WTC11 (cell line): ENCODE results near the gene RASIP1. TPM values are rescaled to one million over a fixed set of nuclear protein-coding genes. Genes with fewer than 3 reads are reported as not detected.

Source experiments
- ATAC-seq: fragments of 200-7000 bp; cut with Tn5 transposase; 2 replicates; pipeline ENCODE4 v1.10.0; 2021; ENCODE audit warnings: mild to moderate bottlenecking, moderate library complexity
- CTCF ChIA-PET: fragments of 300-600 bp; sonication (Branson Sonifier 250); formaldehyde crosslinking; loops from one replicate; lab custom pipeline; 2021; ENCODE audit warnings: antibody characterized with exemption; lab: Charles Lee
- POLR2A ChIA-PET: fragments of 350-600 bp; sonication (Branson Sonifier 250); formaldehyde crosslinking; loops from one replicate; lab custom pipeline; 2021; ENCODE audit warnings: antibody characterized with exemption; lab: Charles Lee
- DNase-seq: peaks from one replicate; pipeline ENCODE4 v3.0.0; 2021; ENCODE audit warnings: low spot score
- H3K27ac Mint-ChIP-seq: 2 replicates; pipeline ENCODE4 v1.8.0; 2021; ENCODE audit warnings: mixed read lengths
- H3K27me3 Mint-ChIP-seq: 2 replicates; pipeline ENCODE4 v1.8.0; 2021; ENCODE audit warnings: low read depth, mild to moderate bottlenecking, moderate library complexity, mixed read lengths
- H3K36me3 Mint-ChIP-seq: 2 replicates; pipeline ENCODE4 v1.8.0; 2021; ENCODE audit warnings: mixed read lengths
- H3K4me1 Mint-ChIP-seq: 2 replicates; pipeline ENCODE4 v1.8.0; 2022; ENCODE audit warnings: mixed read lengths
- H3K4me3 Mint-ChIP-seq: 2 replicates; pipeline ENCODE4 v1.8.0; 2021; ENCODE audit warnings: mild to moderate bottlenecking, moderate library complexity, mixed read lengths
- H3K9me3 Mint-ChIP-seq: 2 replicates; pipeline ENCODE4 v1.8.0; 2021; ENCODE audit warnings: mixed read lengths
- AR ChIP-seq: fragments of 250-450 bp; sonication (Bioruptor Pico); IDR thresholded peaks from 2 replicates; pipeline ENCODE4 v1.9.0; 2021; ENCODE audit warnings: mild to moderate bottlenecking
- ARID4B ChIP-seq: sonication (generic); formaldehyde crosslinking; IDR thresholded peaks from 2 replicates; pipeline ENCODE4 v1.8.0; 2023; ENCODE audit warnings: missing genetic modification reagents, mild to moderate bottlenecking, borderline replicate concordance
- ATF6 ChIP-seq: sonication (generic); formaldehyde crosslinking; IDR thresholded peaks from 2 replicates; pipeline ENCODE4 v1.8.1; 2023; ENCODE audit warnings: mild to moderate bottlenecking, missing genetic modification reagents
- CBFB ChIP-seq: sonication (generic); formaldehyde crosslinking; IDR thresholded peaks from 2 replicates; pipeline ENCODE4 v1.8.1; 2022; ENCODE audit warnings: mild to moderate bottlenecking, low read depth, missing genetic modification reagents
- CREM ChIP-seq: sonication (generic); formaldehyde crosslinking; IDR thresholded peaks from 2 replicates; pipeline ENCODE4 v1.8.1; 2022; ENCODE audit warnings: mild to moderate bottlenecking, missing genetic modification reagents, moderate library complexity
- ERG ChIP-seq: fragments of 250-450 bp; sonication (Bioruptor Pico); IDR thresholded peaks from 2 replicates; pipeline ENCODE4 v1.8.0; 2021; ENCODE audit warnings: mild to moderate bottlenecking
- FOXJ3 ChIP-seq: sonication (generic); formaldehyde crosslinking; IDR thresholded peaks from 2 replicates; pipeline ENCODE4 v1.9.0; 2021; ENCODE audit warnings: missing genetic modification reagents, mild to moderate bottlenecking, borderline replicate concordance
- JAZF1 ChIP-seq: fragments of 250-450 bp; sonication (Bioruptor Pico); IDR thresholded peaks from 2 replicates; pipeline ENCODE4 v1.9.0; 2021; ENCODE audit warnings: moderate library complexity, mild to moderate bottlenecking, inconsistent platforms
- MAX ChIP-seq: sonication (generic); formaldehyde crosslinking; IDR thresholded peaks from 2 replicates; pipeline ENCODE4 v1.8.0; 2022; ENCODE audit warnings: mild to moderate bottlenecking, missing genetic modification reagents
- MXD4 ChIP-seq: fragments of 250-450 bp; sonication (Bioruptor Pico); IDR thresholded peaks from 2 replicates; pipeline ENCODE4 v1.8.0; 2021; ENCODE audit warnings: mild to moderate bottlenecking, moderate library complexity, borderline replicate concordance
- NFE2L1 ChIP-seq: sonication (generic); formaldehyde crosslinking; IDR thresholded peaks from 2 replicates; pipeline ENCODE4 v1.8.1; 2023; ENCODE audit warnings: missing genetic modification reagents
- RELA ChIP-seq: sonication (generic); formaldehyde crosslinking; IDR thresholded peaks from 2 replicates; pipeline ENCODE4 v1.8.1; 2022; ENCODE audit warnings: missing genetic modification reagents, mild to moderate bottlenecking, borderline replicate concordance
- SMAD3 ChIP-seq: sonication (generic); formaldehyde crosslinking; IDR thresholded peaks from 2 replicates; pipeline ENCODE4 v1.8.0; 2022; ENCODE audit warnings: missing genetic modification reagents, mild to moderate bottlenecking, borderline replicate concordance
- TEAD1 ChIP-seq: sonication (generic); formaldehyde crosslinking; IDR thresholded peaks from 2 replicates; pipeline ENCODE4 v1.8.0; 2022; ENCODE audit warnings: mild to moderate bottlenecking, missing genetic modification reagents
- TEAD4 ChIP-seq: sonication (generic); formaldehyde crosslinking; IDR thresholded peaks from 2 replicates; pipeline ENCODE4 v1.8.0; 2022; ENCODE audit warnings: mild to moderate bottlenecking, missing genetic modification reagents
- USF1 ChIP-seq: sonication (generic); formaldehyde crosslinking; IDR thresholded peaks from 2 replicates; pipeline ENCODE4 v1.8.0; 2022; ENCODE audit warnings: mild to moderate bottlenecking, missing genetic modification reagents
- ZBTB21 ChIP-seq: sonication (generic); formaldehyde crosslinking; IDR thresholded peaks from 2 replicates; pipeline ENCODE4 v1.8.1; 2023; ENCODE audit warnings: mild to moderate bottlenecking, missing genetic modification reagents, borderline replicate concordance
- ZNF671 ChIP-seq: fragments of 250-450 bp; sonication (Bioruptor Pico); IDR thresholded peaks from 2 replicates; pipeline ENCODE4 v1.8.0; 2021; ENCODE audit warnings: mild to moderate bottlenecking
- total RNA-seq: library from RNA; stranded (reverse); gene quantifications from 3 replicates; pipeline ENCODE4 v1.2.3, GENCODE V29; 2021

Gene RASIP1
- total RNA-seq, 1 experiment from 2014 or later, result 4.4 TPM

- DNase-seq (no peak), ATAC-seq (no peak)
- Mint-ChIP-seq H3K4me1 (peaks cover 32% of the 10 kb centered on the region), H3K27me3 (peaks cover 18% of the 10 kb centered on the region), H3K36me3 (no peaks in the 10 kb centered on the region), H3K4me3 (no peak overlapping the region), H3K9me3 (no peaks in the 10 kb centered on the region), H3K27ac (no peak overlapping the region)
- POLR2A ChIA-PET, result no interaction called here
- TF ChIP-seq TEAD4 (no peak), TEAD1 (CRISPR knock-in tag) (no peak), ATF6 (CRISPR knock-in tag) (no peak), ERG (CRISPR knock-in tag) (no peak), ZBTB21 (CRISPR knock-in tag) (no peak), USF1 (CRISPR knock-in tag) (no peak), MAX (CRISPR knock-in tag) (no peak), FOXJ3 (CRISPR knock-in tag) (no peak), JAZF1 (CRISPR knock-in tag) (no peak), AR (CRISPR knock-in tag) (no peak), ARID4B (CRISPR knock-in tag) (no peak), ZNF671 (no peak), CBFB (CRISPR knock-in tag) (no peak), SMAD3 (no peak), CREM (CRISPR knock-in tag) (no peak), NFE2L1 (CRISPR knock-in tag) (no peak), RELA (CRISPR knock-in tag) (no peak), MXD4 (CRISPR knock-in tag) (no peak)
- CTCF ChIA-PET, result interaction anchor here (0.9 to 1.4 kb wide), 2 partner anchors 10 to 38 kb away, joined by 3 to 4 read pairs; partner anchors contain the start of gene IZUMO1
These were observed 16.8 kb upstream of the RASIP1 start for GRCh38 chr19:48757089-48757675.
